Skeletal muscle tissue (tissue), 4 donors: ENCODE results near the gene BMP10. TPM values are rescaled to one million over a fixed set of nuclear protein-coding genes. Genes with fewer than 3 reads are reported as not detected.
A peak's percentile ranks its signal among the peaks of the same experiment; 100 is the strongest.

Experiments
- H3K27ac ChIP-seq: one replicate; pipeline ENCODE4 v1.7.0; 2013; ENCODE audit warnings: mild to moderate bottlenecking, low read depth, low read length, inconsistent platforms
- H3K27me3 ChIP-seq, 3 donors: one replicate each; pipeline ENCODE4 v1.7.0; 2013; ENCODE audit warnings: low read length in 3 of 3; ENCODE audit not compliant: control insufficient read depth in 3 of 3, insufficient read depth in 3 of 3
- H3K36me3 ChIP-seq, 3 donors: one replicate each; pipeline ENCODE4 v1.7.0; 2013; ENCODE audit warnings: low read length in 3 of 3; ENCODE audit not compliant: control insufficient read depth in 3 of 3, insufficient read depth in 3 of 3
- H3K4me1 ChIP-seq, 3 donors: one replicate each; pipeline ENCODE4 v1.7.0; 2013; ENCODE audit warnings: low read length in 3 of 3, mild to moderate bottlenecking in 3 of 3; ENCODE audit not compliant: control insufficient read depth in 3 of 3, insufficient read depth in 3 of 3
- H3K4me3 ChIP-seq, 3 donors: one replicate each; pipeline ENCODE4 v1.7.0; 2013; ENCODE audit warnings: low read length in 3 of 3
- H3K9ac ChIP-seq, 3 donors: one replicate each; pipeline ENCODE4 v1.7.0; 2013; ENCODE audit warnings: low read length in 3 of 3, mild to moderate bottlenecking in 3 of 3, moderate library complexity in 2 of 3, low read depth in 1 of 3
- H3K9me3 ChIP-seq, 3 donors: one replicate each; pipeline ENCODE4 v1.7.0; 2013; ENCODE audit warnings: low read length in 3 of 3; ENCODE audit not compliant: control insufficient read depth in 3 of 3
- total RNA-seq: library from RNA; depleted of rRNA; stranded (reverse); fragments of >200 nt; gene quantifications from one replicate; pipeline ENCODE4 v1.2.3, GENCODE V29; 2014
- donor health status: Osteomylitis.

Gene BMP10
- total RNA-seq, 1 donor from 2014 or later = not detected

- no peaks in the 10 kb centered on the region for H3K27me3 ChIP-seq
These were observed 32.6 kb downstream of the BMP10 start for GRCh38 chr2:68838641-68839040.

GRCh38 chr2:68837861-68838341, 33.3 kb downstream of the BMP10 start:
- Histone ChIP-seq H3K27me3 (no peaks in the 10 kb centered on the region), H3K27ac (no peak overlapping the region), H3K9ac (no peak overlapping the region), H3K36me3 (no peaks in the 10 kb centered on the region), H3K4me1 (peaks cover 0 to 4% (median 0%) of the 10 kb centered on the region in 3 donors), H3K9me3 (no peaks in the 10 kb centered on the region), H3K4me3 (no peak overlapping the region)

More at GRCh38 chr2:68838641-68839040, 32.6 kb downstream of the BMP10 start:
- no peak overlapping the region for H3K4me3 ChIP-seq
- H3K9ac ChIP-seq = no peak overlapping the region
- peaks cover 0 to 3% (median 0%) of the 10 kb centered on the region in 3 donors for H3K4me1 ChIP-seq
- no peak overlapping the region for H3K27ac ChIP-seq
- H3K9me3 ChIP-seq = no peaks in the 10 kb centered on the region
- no peaks in the 10 kb centered on the region for H3K36me3 ChIP-seq

GRCh38 chr2:68837164-68837860, 33.9 kb downstream of the BMP10 start:
- Histone ChIP-seq H3K36me3 (no peaks in the 10 kb centered on the region), H3K4me1 (peaks cover 2 to 10% (median 3%) of the 10 kb centered on the region in 3 donors), H3K27me3 (no peaks in the 10 kb centered on the region), H3K27ac (no peak overlapping the region), H3K9me3 (no peaks in the 10 kb centered on the region), H3K4me3 (no peak overlapping the region), H3K9ac (no peak overlapping the region)

GRCh38 chr2:68835621-68836020, 35.6 kb downstream of the BMP10 start:
- no peaks in the 10 kb centered on the region for H3K36me3 ChIP-seq
- H3K4me3 ChIP-seq = no peak overlapping the region
- no peaks in the 10 kb centered on the region for H3K9me3 ChIP-seq
- peak overlapping the region; percentile 25 for H3K27ac ChIP-seq
- no peaks in the 10 kb centered on the region for H3K27me3 ChIP-seq
- H3K9ac ChIP-seq = no peak overlapping the region
- H3K4me1 ChIP-seq = peaks cover 16 to 24% (median 16%) of the 10 kb centered on the region in 3 donors

- Histone ChIP-seq H3K27me3 (no peaks in the 10 kb centered on the region), H3K9me3 (no peaks in the 10 kb centered on the region), H3K27ac (peak overlapping the region; percentile 25), H3K4me3 (no peak overlapping the region), H3K9ac (no peak overlapping the region), H3K36me3 (no peaks in the 10 kb centered on the region), H3K4me1 (peaks cover 16 to 24% (median 16%) of the 10 kb centered on the region in 3 donors)
These were observed 36.3 kb downstream of the BMP10 start for GRCh38 chr2:68834737-68835376.

- peaks cover 32 to 40% (median 33%) of the 10 kb centered on the region in 3 donors for H3K4me1 ChIP-seq
- no peaks in the 10 kb centered on the region for H3K36me3 ChIP-seq
- H3K4me3 ChIP-seq = no peak overlapping the region
- H3K27ac ChIP-seq = peak overlapping the region; percentile 91
- no peak overlapping the region for H3K9ac ChIP-seq
- H3K9me3 ChIP-seq = no peaks in the 10 kb centered on the region
- no peaks in the 10 kb centered on the region for H3K27me3 ChIP-seq
These were observed 38.0 kb downstream of the BMP10 start for GRCh38 chr2:68833162-68833561.

GRCh38 chr2:68832233-68832869, 38.8 kb downstream of the BMP10 start:
- no peaks in the 10 kb centered on the region for H3K9me3 ChIP-seq
- H3K4me3 ChIP-seq = peak overlapping the region in 1 of 3 donors; percentile 22
- H3K36me3 ChIP-seq = no peaks in the 10 kb centered on the region
- peaks cover 32 to 44% (median 33%) of the 10 kb centered on the region in 3 donors for H3K4me1 ChIP-seq
- H3K27me3 ChIP-seq = no peaks in the 10 kb centered on the region
- H3K27ac ChIP-seq = peak overlapping the region; percentile 91
- H3K9ac ChIP-seq = peak overlapping the region in 2 of 3 donors; percentile 14 to 51

- Histone ChIP-seq H3K27me3 (no peaks in the 10 kb centered on the region), H3K9me3 (no peaks in the 10 kb centered on the region), H3K9ac (peak overlapping the region; percentile 14 to 51 (median 28)), H3K27ac (peak overlapping the region; percentile 91), H3K36me3 (no peaks in the 10 kb centered on the region), H3K4me1 (peaks cover 32 to 42% (median 33%) of the 10 kb centered on the region in 3 donors), H3K4me3 (peak overlapping the region in 1 of 3 donors; percentile 22)
These were observed 39.4 kb downstream of the BMP10 start for GRCh38 chr2:68831686-68832232.

GRCh38 chr2:68829749-68830148, 41.4 kb downstream of the BMP10 start:
- H3K9ac ChIP-seq = no peak overlapping the region
- peak overlapping the region in 1 of 3 donors; percentile 46 for H3K4me3 ChIP-seq
- H3K27me3 ChIP-seq = no peaks in the 10 kb centered on the region
- peaks cover 32 to 42% (median 33%) of the 10 kb centered on the region in 3 donors for H3K4me1 ChIP-seq
- no peaks in the 10 kb centered on the region for H3K36me3 ChIP-seq
- peak overlapping the region; percentile 64 for H3K27ac ChIP-seq
- no peaks in the 10 kb centered on the region for H3K9me3 ChIP-seq
